ELF-1 (cell line): ENCODE measurements around the gene PURB.
"Not testable (repeated sequence)": the region's sequence is repeated elsewhere in the genome, so short reads cannot be mapped to it uniquely, and the experiment has no call there.

Source experiments
- DNase-seq: peaks from one replicate; pipeline ENCODE4 v3.0.0-alpha.2; 2016; ENCODE audit warnings: low read depth, low spot score

The PURB gene

GRCh38 chr7:44885394-44886317 is at the start of gene PURB:
Gene PURB, minus strand, starts transcription at chr7:44885530. Its CDS starts 182 bp downstream, at chr7:44885348.
- peak; percentile 96 for DNase-seq

GRCh38 chr7:44935016-44935415 is 49.7 kb upstream of the PURB start:
- peak; percentile 51 for DNase-seq

DNA sequence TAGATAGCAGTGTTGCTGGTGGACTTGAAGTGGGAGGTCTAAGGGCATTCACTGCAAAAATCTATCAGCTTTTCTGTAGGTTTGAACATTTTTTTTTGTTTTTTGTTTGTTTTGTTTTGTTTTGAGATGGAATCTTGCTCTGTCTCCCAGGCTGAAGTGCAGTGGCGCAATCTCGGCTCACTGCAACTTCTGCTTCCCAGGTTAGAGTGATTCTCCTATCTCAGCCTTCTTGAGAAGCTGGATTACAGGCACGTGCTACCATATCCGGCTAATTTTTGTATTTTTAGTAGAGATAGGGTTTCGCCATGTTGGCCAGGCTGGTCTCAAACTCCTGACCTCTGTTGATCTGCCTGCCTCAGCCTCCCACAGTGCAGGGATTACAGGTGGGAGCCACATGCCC is 49.2 kb upstream of the PURB start:
- DNase-seq: not testable (repeated sequence)

- no peak for DNase-seq
Observed at GRCh38 chr7:44930921-44931320, 45.6 kb upstream of the PURB start.

DNA sequence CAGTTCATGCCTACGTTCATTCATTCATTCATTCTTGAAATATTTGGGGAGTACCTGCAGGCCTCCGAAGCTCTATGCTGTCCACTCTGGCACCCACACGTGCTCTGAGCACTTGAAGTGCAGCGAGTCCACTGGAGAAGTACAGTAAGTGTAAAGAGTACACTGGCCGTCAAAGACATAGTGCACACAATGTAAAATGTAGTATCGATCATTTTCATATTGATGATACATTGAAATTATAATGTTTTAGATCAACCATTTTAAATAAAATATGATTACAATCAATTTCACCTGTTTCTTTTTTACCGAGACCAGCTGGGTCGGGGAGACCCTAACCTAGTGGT is 37.0 kb upstream of the PURB start:
- DNase-seq: no peak

DNA sequence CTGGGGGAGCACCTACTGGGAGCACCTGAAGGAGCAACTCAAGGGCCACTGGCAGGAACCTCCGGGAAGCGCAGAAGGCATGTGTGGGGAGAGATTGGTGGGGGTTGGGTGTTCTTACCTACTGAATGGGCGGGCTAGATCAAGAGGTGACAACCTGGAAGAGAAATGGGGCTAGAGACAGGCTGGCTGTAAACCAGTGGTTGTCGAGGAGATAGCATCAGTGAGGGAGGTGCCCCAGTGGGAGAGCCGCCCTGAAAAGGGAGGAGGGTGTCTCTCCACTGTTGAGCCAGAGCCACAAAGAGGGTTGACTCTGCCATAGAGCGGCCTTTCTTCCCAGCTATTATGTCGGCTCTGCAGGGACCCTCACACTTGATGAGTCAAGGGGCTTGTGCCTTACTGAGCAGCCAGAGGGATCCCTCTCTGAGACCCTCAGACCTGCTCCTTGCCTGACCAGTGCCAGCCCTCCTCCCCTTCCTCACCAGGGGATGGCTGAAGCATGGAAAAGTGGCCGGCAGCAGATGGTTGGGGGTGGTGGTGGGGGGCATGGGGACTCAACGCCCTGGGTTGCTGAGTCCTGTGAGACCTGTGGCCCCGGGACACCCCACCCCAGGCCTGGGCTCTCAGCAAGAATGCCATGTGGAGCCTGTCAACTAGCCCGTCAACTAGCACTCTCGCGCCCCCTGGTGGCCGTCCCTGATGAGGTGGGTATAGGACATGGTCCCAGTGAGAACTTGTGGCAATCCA is 36.4 kb upstream of the PURB start:
- DNase-seq: peak; percentile 67

- DNase-seq: no peak
Observed at GRCh38 chr7:44920119-44920518, 34.8 kb upstream of the PURB start.

GRCh38 chr7:44918029-44918428 is 32.7 kb upstream of the PURB start:
- no peak for DNase-seq

GRCh38 chr7:44917465-44917864 is 32.1 kb upstream of the PURB start:
- no peak for DNase-seq

GRCh38 chr7:44914992-44915607 is 29.8 kb upstream of the PURB start:
- no peak for DNase-seq

GRCh38 chr7:44912775-44913347 is 27.5 kb upstream of the PURB start:
- DNase-seq: peak; percentile 47

GRCh38 chr7:44911911-44912310 is 26.6 kb upstream of the PURB start:
- DNase-seq: no peak

- DNase-seq: no peak
Observed at GRCh38 chr7:44909596-44910389, 24.5 kb upstream of the PURB start.

DNA sequence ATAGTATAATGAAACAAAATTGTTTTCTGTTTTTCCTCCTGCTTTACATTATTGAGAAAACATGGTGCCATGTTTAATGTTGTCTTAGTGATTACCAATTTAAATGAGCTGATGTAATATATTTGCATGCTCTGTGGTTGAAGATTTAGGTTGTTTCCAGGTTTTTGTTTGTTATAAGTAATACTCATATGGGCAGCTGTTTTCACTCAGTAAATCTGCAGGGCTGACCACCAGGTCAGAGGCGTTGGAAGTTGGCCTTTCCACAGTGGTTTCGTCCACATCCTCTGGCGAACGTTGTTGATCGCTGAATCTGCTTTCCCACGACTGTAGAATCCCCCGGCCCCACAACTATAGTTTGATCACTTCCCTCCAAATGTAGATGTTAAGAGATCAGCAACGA is 21.6 kb upstream of the PURB start:
- no peak for DNase-seq

DNA sequence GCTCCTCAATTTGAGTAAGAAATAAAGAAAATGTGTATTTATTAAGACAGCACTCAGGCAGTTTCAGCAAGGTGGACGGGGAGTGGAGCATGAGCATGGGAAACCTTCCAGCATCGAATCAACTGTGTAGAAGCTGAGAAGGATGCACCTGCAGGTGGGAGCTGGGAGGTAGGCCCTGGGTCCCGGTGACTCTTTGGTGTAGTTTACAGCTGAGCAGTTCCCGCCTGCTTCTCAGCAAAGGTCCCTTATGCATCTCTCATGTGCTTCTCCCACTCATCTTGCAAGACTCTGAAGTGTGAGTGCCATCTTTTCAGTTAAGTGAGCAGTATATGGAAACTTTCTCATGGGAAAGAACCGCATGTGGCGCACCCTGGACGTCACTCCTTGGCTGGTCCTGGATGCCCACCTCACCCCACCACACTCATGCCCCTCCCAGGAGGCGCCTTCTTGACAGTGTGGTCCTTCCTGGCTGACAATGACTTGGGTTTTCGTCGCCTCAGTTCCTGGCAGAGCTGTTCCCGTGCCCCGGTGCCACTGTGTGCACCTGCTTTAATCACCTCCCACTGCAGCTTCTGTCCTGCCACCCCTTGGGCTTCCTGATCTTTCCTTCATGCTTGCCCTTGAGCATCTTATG is 19.8 kb upstream of the PURB start:
- DNase-seq: no peak

GRCh38 chr7:44899443-44899842 is 14.1 kb upstream of the PURB start:
- no peak for DNase-seq

DNA sequence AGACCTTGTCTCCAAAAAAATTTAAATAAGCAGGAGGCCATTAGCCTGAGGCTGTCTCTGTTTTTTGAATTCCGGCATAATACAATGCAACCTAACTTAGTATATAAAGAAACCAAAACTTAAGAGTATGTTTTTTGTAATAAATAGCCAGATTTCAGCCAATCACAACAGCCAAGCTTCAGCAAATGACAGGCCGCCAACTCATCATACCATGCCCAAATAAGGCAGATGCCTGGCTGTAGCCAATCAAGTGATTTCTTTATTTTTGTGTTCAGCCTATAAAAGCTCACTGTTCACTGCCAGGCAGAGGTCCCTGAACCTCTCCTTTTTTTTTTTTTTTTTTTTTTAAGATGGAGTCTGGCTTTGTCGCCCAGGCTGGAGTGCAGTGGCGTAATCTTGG is 12.7 kb upstream of the PURB start:
- no peak for DNase-seq

DNA sequence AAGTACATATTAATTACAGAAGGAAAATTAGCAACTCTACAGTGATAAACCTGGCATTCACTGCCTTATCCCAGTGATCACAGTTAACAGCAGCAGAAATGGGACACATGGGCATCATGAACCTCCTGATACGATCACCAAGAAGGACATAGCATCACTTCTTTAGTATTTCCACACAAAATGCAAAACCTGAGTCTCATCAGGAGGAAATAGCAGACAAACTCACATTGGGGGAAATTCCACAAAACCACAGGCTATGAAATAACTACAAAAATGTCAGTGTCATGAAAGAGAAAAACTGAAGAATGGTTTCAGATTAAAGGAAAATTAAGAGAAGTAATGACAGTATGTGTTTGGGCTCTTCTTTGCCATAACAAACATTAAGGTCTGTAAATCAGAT is 12.0 kb upstream of the PURB start:
- DNase-seq: no peak

DNA sequence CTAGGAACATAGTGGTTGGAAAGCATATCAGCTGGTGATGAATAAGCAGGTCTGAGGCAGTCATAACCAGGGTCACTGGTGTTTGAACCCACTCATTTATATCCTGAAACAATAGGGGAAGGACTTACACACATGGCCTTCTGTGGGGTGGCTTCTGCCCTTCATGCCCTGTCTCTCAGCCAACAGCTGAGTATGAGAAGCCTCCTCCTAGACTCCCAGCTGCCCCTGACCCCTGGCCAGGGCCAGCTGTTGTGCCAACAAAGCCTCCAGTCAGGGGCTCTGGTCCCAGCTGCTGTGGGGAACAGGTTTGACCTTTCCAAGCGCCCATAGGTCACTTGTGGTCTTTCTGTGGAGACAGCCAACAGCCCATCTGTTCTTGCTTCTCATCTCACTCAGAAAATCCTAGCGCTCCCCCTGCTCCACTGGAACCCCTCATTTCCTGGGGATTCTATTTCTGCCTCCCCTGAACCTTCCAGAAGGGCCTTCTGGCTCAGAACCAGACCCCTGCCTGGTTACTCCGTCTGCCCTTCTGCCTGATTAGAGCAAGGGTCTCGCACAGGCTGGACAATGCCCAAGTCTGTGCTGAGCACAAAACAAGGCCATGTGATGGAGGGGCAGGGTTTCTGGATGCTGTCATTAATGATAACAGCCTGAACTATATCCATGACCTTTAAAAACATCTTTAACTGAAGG is 9.7 kb upstream of the PURB start:
- no peak for DNase-seq

DNA sequence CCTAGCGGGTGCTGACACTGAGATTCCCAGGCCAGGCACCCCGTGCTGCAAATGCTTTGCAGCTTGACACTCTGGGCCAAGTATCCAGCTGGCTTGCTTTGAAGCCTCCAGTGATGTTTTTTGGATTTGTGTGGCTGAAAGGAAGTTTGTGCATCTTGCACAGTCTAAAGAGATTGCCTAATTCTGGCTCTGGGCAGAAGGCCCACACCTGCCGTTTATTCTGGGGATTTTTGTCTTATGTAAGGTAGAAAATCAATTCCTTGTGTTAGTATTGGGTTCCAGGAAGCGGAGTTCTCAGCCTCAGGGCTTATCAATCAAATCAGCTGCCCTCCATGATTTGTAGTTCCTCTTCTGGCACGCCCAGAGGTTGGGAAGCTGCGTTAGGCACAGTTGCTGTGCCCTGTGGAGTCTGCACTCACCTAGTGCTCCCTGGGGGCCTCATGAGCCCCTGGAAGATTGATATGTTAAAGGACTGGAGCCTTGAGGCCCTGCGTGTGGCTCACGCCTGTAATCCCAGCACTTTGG is 8.4 kb upstream of the PURB start:
- DNase-seq: peak; percentile 8
